Measurements from ENCODE around the gene IL36RN.

IL36RN gene

GRCh38 chr2:113024764-113025163, 34.2 kb upstream of the IL36RN start:
- no peak for TF ChIP-seq CTCF (IDR thresholded peaks at IDR 0.05; ENCODE audit: unreplicated experiment in 3 of 3)
- Mint-ChIP-seq H3K27me3 (ENCODE audit: low read depth) (peaks cover 42% of the 10 kb centered on the region), H3K9me3 (no peaks in the 10 kb centered on the region), H3K36me3 (ENCODE audit: low read depth) (no peaks in the 10 kb centered on the region), H3K4me1 (no peaks in the 10 kb centered on the region), H3K27ac (no peak overlapping the region), H3K4me3 (no peak overlapping the region)

GRCh38 chr2:113025737-113026136, 33.3 kb upstream of the IL36RN start:
- Mint-ChIP-seq H3K4me3 (no peak overlapping the region), H3K27me3 (ENCODE audit: low read depth) (peaks cover 50% of the 10 kb centered on the region), H3K4me1 (no peaks in the 10 kb centered on the region), H3K27ac (no peak overlapping the region), H3K36me3 (ENCODE audit: low read depth) (no peaks in the 10 kb centered on the region), H3K9me3 (no peaks in the 10 kb centered on the region)
- no peak for TF ChIP-seq CTCF (IDR thresholded peaks at IDR 0.05; ENCODE audit: unreplicated experiment in 3 of 3)

GRCh38 chr2:113027691-113028090, 31.3 kb upstream of the IL36RN start:
- Mint-ChIP-seq H3K27ac (no peak overlapping the region), H3K4me3 (no peak overlapping the region), H3K27me3 (ENCODE audit: low read depth) (peaks cover 60% of the 10 kb centered on the region), H3K9me3 (no peaks in the 10 kb centered on the region), H3K36me3 (ENCODE audit: low read depth) (no peaks in the 10 kb centered on the region), H3K4me1 (no peaks in the 10 kb centered on the region)
- TF ChIP-seq CTCF (IDR thresholded peaks at IDR 0.05; ENCODE audit: unreplicated experiment in 3 of 3): no peak

- Mint-ChIP-seq H3K27ac (no peak overlapping the region), H3K36me3 (ENCODE audit: low read depth) (no peaks in the 10 kb centered on the region), H3K4me1 (no peaks in the 10 kb centered on the region), H3K9me3 (no peaks in the 10 kb centered on the region), H3K27me3 (ENCODE audit: low read depth) (peaks cover 63% of the 10 kb centered on the region), H3K4me3 (no peak overlapping the region)
- TF ChIP-seq CTCF (IDR thresholded peaks at IDR 0.05; ENCODE audit: unreplicated experiment in 3 of 3): no peak
These were observed 30.9 kb upstream of the IL36RN start for GRCh38 chr2:113028112-113028511.

GRCh38 chr2:113032737-113033136, 26.3 kb upstream of the IL36RN start:
- no peaks in the 10 kb centered on the region for H3K36me3 Mint-ChIP-seq (ENCODE audit: low read depth)
- no peaks in the 10 kb centered on the region for H3K9me3 Mint-ChIP-seq
- H3K4me1 Mint-ChIP-seq: no peaks in the 10 kb centered on the region
- H3K27me3 Mint-ChIP-seq (ENCODE audit: low read depth): peaks cover 57% of the 10 kb centered on the region
- H3K27ac Mint-ChIP-seq: no peak overlapping the region
- TF ChIP-seq CTCF (IDR thresholded peaks at IDR 0.05; ENCODE audit: unreplicated experiment in 3 of 3): no peak
- H3K4me3 Mint-ChIP-seq: no peak overlapping the region

- Mint-ChIP-seq H3K4me3 (no peak overlapping the region), H3K27me3 (ENCODE audit: low read depth) (peaks cover 46% of the 10 kb centered on the region)
- TF ChIP-seq CTCF (IDR thresholded peaks at IDR 0.05; ENCODE audit: unreplicated experiment in 3 of 3): no peak
These were observed 25.0 kb upstream of the IL36RN start for GRCh38 chr2:113034016-113034415.

More at GRCh38 chr2:113034016-113034415, 25.0 kb upstream of the IL36RN start:
- no peaks in the 10 kb centered on the region for H3K36me3 Mint-ChIP-seq (ENCODE audit: low read depth)
- H3K4me1 Mint-ChIP-seq: no peaks in the 10 kb centered on the region
- no peaks in the 10 kb centered on the region for H3K9me3 Mint-ChIP-seq
- H3K27ac Mint-ChIP-seq: no peak overlapping the region

All from nephron (organoid).